Keratinocyte (primary cell): ENCODE measurements around the gene LY86. TPM values are rescaled to one million over a fixed set of nuclear protein-coding genes. Genes with fewer than 3 reads are reported as not detected.

Experiments
- DNase-seq: peaks from one replicate; pipeline ENCODE4 v3.0.0-alpha.2; 2011; ENCODE audit warnings: low read depth, missing footprints, low spot score
- FAIRE-seq: peaks from 2 replicates; lab custom pipeline; 2011; peaks lifted over from hg19 to GRCh38; lab: Jason Lieb, UNC
- H2AFZ ChIP-seq: 2 replicates; pipeline ENCODE4 v1.6.0; 2012; ENCODE audit warnings: low read length, control low read depth, inconsistent platforms; ENCODE audit not compliant: control insufficient read depth
- H3K27ac ChIP-seq: 2 replicates; pipeline ENCODE4 v1.5.1; 2011; ENCODE audit warnings: low read length; ENCODE audit not compliant: control insufficient read depth, insufficient read depth
- H3K27me3 ChIP-seq: 3 replicates; pipeline ENCODE4 v1.6.0; 2011; ENCODE audit warnings: low read length; ENCODE audit not compliant: control insufficient read depth, insufficient read depth; ENCODE audit errors: extremely low read depth
- H3K36me3 ChIP-seq, 2 experiments: 2 replicates in 1 of 2; 3 replicates in 1 of 2; pipeline ENCODE4 v1.5.1; 2011; ENCODE audit warnings: low read length in 2 of 2, mild to moderate bottlenecking in 1 of 2; ENCODE audit not compliant: control insufficient read depth in 2 of 2, insufficient read depth in 2 of 2; ENCODE audit errors: extremely low read depth in 1 of 2
- H3K4me1 ChIP-seq: 3 replicates; pipeline ENCODE4 v1.5.1; 2011; ENCODE audit warnings: low read length; ENCODE audit not compliant: control insufficient read depth, insufficient read depth; ENCODE audit errors: extremely low read depth
- H3K4me2 ChIP-seq: 3 replicates; pipeline ENCODE4 v1.6.0; 2011; ENCODE audit warnings: low read depth, low read length; ENCODE audit not compliant: control insufficient read depth, insufficient read depth; ENCODE audit errors: extremely low read depth
- H3K4me3 ChIP-seq, 3 experiments: fragments of 200-600 bp in 1 of 3; sonication (generic) in 1 of 3; 2 replicates in 2 of 3; 3 replicates in 1 of 3; pipeline ENCODE4 v1.5.1; 2011 to 2016; ENCODE audit warnings: low read length in 3 of 3, mild to moderate bottlenecking in 3 of 3, control low read depth in 2 of 3, inconsistent platforms in 1 of 3, low read depth in 1 of 3, mixed read lengths in 1 of 3, mixed run types in 1 of 3, moderate library complexity in 1 of 3; ENCODE audit not compliant: control insufficient read depth in 2 of 3, insufficient read depth in 2 of 3; ENCODE audit errors: extremely low read depth in 1 of 3
- H3K79me2 ChIP-seq: 2 replicates; pipeline ENCODE4 v1.6.0; 2012; ENCODE audit warnings: low read length; ENCODE audit not compliant: control insufficient read depth, insufficient read depth
- H3K9ac ChIP-seq: 3 replicates; pipeline ENCODE4 v1.6.0; 2011; ENCODE audit warnings: low read length; ENCODE audit not compliant: control insufficient read depth, insufficient read depth; ENCODE audit errors: extremely low read depth
- H3K9me1 ChIP-seq: 3 replicates; pipeline ENCODE4 v1.6.0; 2011; ENCODE audit warnings: low read length; ENCODE audit not compliant: control insufficient read depth, insufficient read depth; ENCODE audit errors: extremely low read depth
- H3K9me3 ChIP-seq: 2 replicates; pipeline ENCODE4 v1.5.1; 2012; ENCODE audit warnings: low read depth, low read length; ENCODE audit not compliant: control insufficient read depth
- H4K20me1 ChIP-seq: 3 replicates; pipeline ENCODE4 v1.6.0; 2011; ENCODE audit warnings: low read length; ENCODE audit not compliant: control insufficient read depth, insufficient read depth; ENCODE audit errors: extremely low read depth
- CTCF ChIP-seq, 3 experiments: IDR thresholded peaks in 1 of 3; conservative IDR thresholded peaks in 1 of 3; optimal IDR thresholded peaks in 1 of 3; 2 replicates in 2 of 3; 3 replicates in 1 of 3; pipeline versions ENCODE3 to v1.5.1; 2011; ENCODE audit warnings: low read length in 3 of 3, mild to moderate bottlenecking in 3 of 3, moderate library complexity in 2 of 3, control low read depth in 1 of 3, inconsistent platforms in 1 of 3; ENCODE audit not compliant: insufficient read depth in 2 of 3; ENCODE audit errors: extremely low read depth in 1 of 3
- EZH2 ChIP-seq: IDR thresholded peaks from one replicate; pipeline ENCODE4 v1.6.1; 2012; ENCODE audit warnings: inconsistent platforms, mild to moderate bottlenecking, low read length, moderate library complexity
- dilution Hi-C: fragments of 300-500 bp; cut with MboI; formaldehyde crosslinking; loops from one replicate; pipeline ENCODE4 v1.7.0; 2020; ENCODE audit warnings: low sequenced_read_pairs; ENCODE audit not compliant: extremely low pct_ligation_motif_present
- polyA plus RNA-seq, 5 experiments: library from polyadenylated mRNA; depleted of rRNA in 3 of 5; stranded (reverse) in 3 of 5; stranded (forward) in 1 of 5; unstranded in 1 of 5; fragments of >200 nt; gene quantifications; 1 replicate in 1 of 5; 2 replicates in 3 of 5; 3 replicates in 1 of 5; pipeline versions ENCODE4 v1.2.1 to v1.2.3, GENCODE V29; 2011 to 2012; ENCODE audit warnings: missing spikeins in 2 of 5, low read depth in 1 of 5, low replicate concordance in 1 of 5

LY86 gene
- polyA plus RNA-seq, 1 donor (not counting 4 experiments of a cell fraction or from before 2014, with no cell fraction given) = not detected

GRCh38 chr6:6542357-6542756 is 46.2 kb upstream of the LY86 start:
- no peak overlapping the region for H3K9ac ChIP-seq
- no peak overlapping the region for H3K4me2 ChIP-seq
- H3K4me1 ChIP-seq = no peaks in the 10 kb centered on the region
- no peak overlapping the region for H3K27ac ChIP-seq
- H3K9me3 ChIP-seq = no peaks in the 10 kb centered on the region
- H3K79me2 ChIP-seq = no peaks in the 10 kb centered on the region
- dilution Hi-C loops = no loop called here
- H2AFZ ChIP-seq = no peak overlapping the region
- H4K20me1 ChIP-seq = no peaks in the 10 kb centered on the region
- FAIRE-seq (no peak), DNase-seq (no peak)
- H3K9me1 ChIP-seq = no peaks in the 10 kb centered on the region
- H3K4me3 ChIP-seq = no peak overlapping the region
- no peaks in the 10 kb centered on the region for H3K36me3 ChIP-seq
- H3K27me3 ChIP-seq = peaks cover 25% of the 10 kb centered on the region
- TF ChIP-seq CTCF (optimal IDR thresholded peaks at IDR 0.05 in 1 of 3, IDR thresholded peaks at IDR 0.05 in 1 of 3, conservative IDR thresholded peaks at IDR 0.05 in 1 of 3; ENCODE audit: extremely low read depth in 1 of 3, insufficient read depth in 2 of 3, low read length in 3 of 3) (no peak), EZH2 (no peak)

- Histone ChIP-seq H3K4me1 (no peaks in the 10 kb centered on the region), H3K36me3 (no peaks in the 10 kb centered on the region), H3K27ac (no peak overlapping the region), H3K79me2 (no peaks in the 10 kb centered on the region), H2AFZ (no peak overlapping the region), H3K27me3 (peaks cover 23% of the 10 kb centered on the region), H3K4me2 (no peak overlapping the region), H3K4me3 (no peak overlapping the region), H4K20me1 (no peaks in the 10 kb centered on the region), H3K9me1 (no peaks in the 10 kb centered on the region), H3K9ac (no peak overlapping the region), H3K9me3 (no peaks in the 10 kb centered on the region)
- dilution Hi-C loops = no loop called here
- TF ChIP-seq CTCF (optimal IDR thresholded peaks at IDR 0.05 in 1 of 3, IDR thresholded peaks at IDR 0.05 in 1 of 3, conservative IDR thresholded peaks at IDR 0.05 in 1 of 3; ENCODE audit: extremely low read depth in 1 of 3, insufficient read depth in 2 of 3, low read length in 3 of 3) = no peak
- no peak for TF ChIP-seq EZH2
- DNase-seq = no peak
- FAIRE-seq = no peak
Measured at GRCh38 chr6:6543181-6543879, 45.2 kb upstream of the LY86 start.
